Heart right ventricle (tissue), 16 donors: Measurements from ENCODE around the gene KLF6. TPM values are rescaled to one million over a fixed set of nuclear protein-coding genes. Genes with fewer than 3 reads are reported as not detected.

Experiments
- ATAC-seq, 8 donors: fragments of 200-7000 bp; cut with Tn5 transposase; one replicate each; pipeline ENCODE4 v1.9.1; 2020; ENCODE audit warnings: mild to moderate bottlenecking in 8 of 8, moderate library complexity in 8 of 8, moderate number of reproducible peaks in 1 of 8
- DNase-seq, 2 donors: peaks; one replicate each; pipeline ENCODE4 v3.0.0-alpha.2; 2020
- H3K27ac ChIP-seq, 10 donors: fragments of 200-600 bp; sonication (generic) in 2 of 10; one replicate each; pipeline versions ENCODE4 v1.5.0 to v1.8.0; 2020 to 2022; ENCODE audit warnings: mild to moderate bottlenecking in 3 of 10
- H3K27me3 ChIP-seq, 7 donors: fragments of 200-600 bp; one replicate each; pipeline ENCODE4 v1.8.0; 2021 to 2022; ENCODE audit warnings: mild to moderate bottlenecking in 2 of 7
- H3K36me3 ChIP-seq, 9 donors: fragments of 200-600 bp; sonication (generic) in 1 of 9; one replicate each; pipeline versions ENCODE4 v1.5.0 to v1.8.0; 2020 to 2022; ENCODE audit warnings: mild to moderate bottlenecking in 2 of 9
- H3K4me1 ChIP-seq, 9 donors: fragments of 200-600 bp; sonication (generic) in 1 of 9; one replicate each; pipeline versions ENCODE4 v1.5.0 to v1.8.0; 2020 to 2022; ENCODE audit warnings: mild to moderate bottlenecking in 4 of 9
- H3K4me3 ChIP-seq, 10 donors: fragments of 200-600 bp; sonication (generic) in 2 of 10; one replicate each; pipeline versions ENCODE4 v1.5.0 to v1.8.0; 2020 to 2022; ENCODE audit warnings: mild to moderate bottlenecking in 7 of 10, moderate library complexity in 2 of 10
- H3K9me3 ChIP-seq, 11 donors: fragments of 200-600 bp in 10 of 11; sonication (generic) in 2 of 11; one replicate each; pipeline versions ENCODE4 v1.5.0 to v1.8.0; 2013 to 2022; ENCODE audit warnings: mild to moderate bottlenecking in 2 of 11, control low read depth in 1 of 11, moderate library complexity in 1 of 11
- CTCF ChIP-seq, 9 donors: fragments of 200-600 bp; sonication (generic) in 2 of 9; IDR thresholded peaks; one replicate each; pipeline versions ENCODE4 v1.5.0 to v1.8.0; 2021 to 2022; ENCODE audit warnings: antibody characterized with exemption in 9 of 9, mild to moderate bottlenecking in 5 of 9, moderate library complexity in 1 of 9
- whole genome bisulfite sequencing, 2 donors: extraction: QIAGEN DNeasy Blood & Tissue Kit; methylation state at CpG; one replicate each; pipeline ENCODE4 v1.1.7; 2013; ENCODE audit warnings: inconsistent platforms in 1 of 2; 5-methylcytosine and 5-hydroxymethylcytosine counted together
- intact Hi-C, 10 donors: fragments of 100-400 bp; cut with DNase I; formaldehyde crosslinking; loops; one replicate each; pipeline versions ENCODE4 v1.11.1 to v1.14.2; 2022
- polyA plus RNA-seq, 2 donors: library from polyadenylated mRNA; stranded (reverse); fragments of 200-250 nt; gene quantifications; one replicate each; pipeline ENCODE4 v1.2.3, GENCODE V29; 2013
- total RNA-seq, 10 donors: library from RNA; stranded (reverse); fragmentation: NEBNext Ultra II Directional in 3 of 10; extraction: Animal tissue kit (Norgen Biotek cat#: 25700) in 3 of 10; gene quantifications; one replicate each; pipeline versions ENCODE4 v1.2.1 to v1.2.4, GENCODE V29; 2021 to 2023
- donor health status: Arrhythmogenic right ventricular cardiomyopathy.
- donor health status: ischemic (EF 13 %, LVEDD 7.1; RV severe dilation, severe dysfunction).
- donor health status: healthy with polysubstance abuse.
- donor health status: DM: no; HTN: yes; CAD: no.
- donor health status: DM: no; HTN: no; CAD: no.
- donor health status: ischemic (EF 25% LVEDD 6.9; RV normal size, moderate dysfunction).
- donor health status: ischemic (EF 25% LVEDD 5.7; RV mildly dilated, moderate dysfunction).
- donor health status: healthy.
- donor health status: DM: yes; HTN: yes; CAD: no.
- donor health status: Ischemic cardiomyopathy.
- donor health status: ischemic (EF 35%, LVEDD 5.7; RV mildly dilated, moderate dysfunction).
- donor health status: nonischemic (EF 11% LVEDD 7.7; RV severe dilation, severe dysfunction).
- donor health status: DM: yes; HTN: yes; CAD: no.
- donor health status: PGD.
- donor health status: ischemic (EF 29% LVEDD 5.4; RV normal size, mild dysfunction).
- donor health status: nonischemic (EF 23%, LVEDD 6.1; RV moderate dilation, normal function).

The KLF6 gene
- total and polyA plus RNA-seq, 12 donors, result 22.1 to 90.5 (median 52.0) TPM

GRCh38 chr10:3790858-3791257 lies 5.8 kb upstream of the KLF6 start:
- Histone ChIP-seq H3K27me3 (no peaks in the 10 kb centered on the region), H3K4me1 (peaks cover 0 to 13% (median 9%) of the 10 kb centered on the region in 9 donors), H3K36me3 (no peaks in the 10 kb centered on the region), H3K9me3 (peaks cover 0 to 32% (median 9%) of the 10 kb centered on the region in 11 donors), H3K4me3 (no peak overlapping the region), H3K27ac (no peak overlapping the region)
- intact Hi-C loops, result no loop called here
- ATAC-seq (no peak), DNase-seq (no peak)
- no peak for TF ChIP-seq CTCF (IDR thresholded peaks at IDR 0.05)
- WGBS, 2 donors, result 95 to 99% methylated on average over 6 of the region's 6 CpGs

GRCh38 chr10:3790272-3790671 lies 5.3 kb upstream of the KLF6 start:
- intact Hi-C loops, result no loop called here
- WGBS, 2 donors, result 98 to 99% methylated on average over 1 of the region's 1 CpG
- H3K27me3 ChIP-seq, result no peaks in the 10 kb centered on the region
- no peak overlapping the region for H3K27ac ChIP-seq
- no peaks in the 10 kb centered on the region for H3K36me3 ChIP-seq
- H3K4me3 ChIP-seq, result no peak overlapping the region
- peaks cover 0 to 32% (median 9%) of the 10 kb centered on the region in 11 donors for H3K9me3 ChIP-seq
- H3K4me1 ChIP-seq, result peaks cover 0 to 13% (median 9%) of the 10 kb centered on the region in 9 donors
- ATAC-seq, result no peak
- no peak for TF ChIP-seq CTCF (IDR thresholded peaks at IDR 0.05)
- no peak for DNase-seq

- Histone ChIP-seq H3K4me1 (peaks cover 0 to 13% (median 9%) of the 10 kb centered on the region in 9 donors), H3K4me3 (no peak overlapping the region), H3K36me3 (peaks cover 0 to 3% (median 0%) of the 10 kb centered on the region in 9 donors), H3K27me3 (no peaks in the 10 kb centered on the region), H3K27ac (no peak overlapping the region), H3K9me3 (peaks cover 0 to 32% (median 9%) of the 10 kb centered on the region in 11 donors)
- DNase-seq, result no peak
- ATAC-seq, result no peak
- intact Hi-C loops, result loop anchor here in 7 of 10 donors (5.0 to 10.0 kb wide), 12 partner anchors 123 to 975 kb away; no protein-coding TSS in a partner anchor
- 96% methylated on average over 2 of the region's 2 CpGs for WGBS, 2 donors
- TF ChIP-seq CTCF (IDR thresholded peaks at IDR 0.05), result no peak
Measured at GRCh38 chr10:3789621-3790020, 4.6 kb upstream of the KLF6 start.

- peaks cover 0 to 21% (median 9%) of the 10 kb centered on the region in 11 donors for H3K9me3 ChIP-seq
- H3K4me3 ChIP-seq, result no peak overlapping the region
- peaks cover 0 to 5% (median 0%) of the 10 kb centered on the region in 9 donors for H3K36me3 ChIP-seq
- peaks cover 0 to 13% (median 9%) of the 10 kb centered on the region in 9 donors for H3K4me1 ChIP-seq
- intact Hi-C loops, result loop anchor here in 7 of 10 donors (5.0 to 10.0 kb wide), 12 partner anchors 124 to 977 kb away; no protein-coding TSS in a partner anchor
- H3K27me3 ChIP-seq, result no peaks in the 10 kb centered on the region
- ATAC-seq, result no peak
- H3K27ac ChIP-seq, result peak overlapping the region in 2 of 10 donors; percentile 100
- TF ChIP-seq CTCF (IDR thresholded peaks at IDR 0.05), result no peak
- WGBS, 2 donors, result 71 to 79% methylated on average over 9 of the region's 9 CpGs
- DNase-seq, result no peak
Measured at GRCh38 chr10:3787816-3788215, 2.8 kb upstream of the KLF6 start.
